ENCODE measurements around the gene HIBADH.
A peak's percentile ranks its signal among the peaks of the same experiment; 100 is the strongest.

HIBADH gene

GRCh38 chr7:27635728-27636127 is 27.0 kb downstream of the HIBADH start:
- DNase-seq (ENCODE audit: low read depth), result no peak

- DNase-seq (ENCODE audit: low read depth), result no peak
Observed at GRCh38 chr7:27634671-27635493, 27.8 kb downstream of the HIBADH start.

DNA sequence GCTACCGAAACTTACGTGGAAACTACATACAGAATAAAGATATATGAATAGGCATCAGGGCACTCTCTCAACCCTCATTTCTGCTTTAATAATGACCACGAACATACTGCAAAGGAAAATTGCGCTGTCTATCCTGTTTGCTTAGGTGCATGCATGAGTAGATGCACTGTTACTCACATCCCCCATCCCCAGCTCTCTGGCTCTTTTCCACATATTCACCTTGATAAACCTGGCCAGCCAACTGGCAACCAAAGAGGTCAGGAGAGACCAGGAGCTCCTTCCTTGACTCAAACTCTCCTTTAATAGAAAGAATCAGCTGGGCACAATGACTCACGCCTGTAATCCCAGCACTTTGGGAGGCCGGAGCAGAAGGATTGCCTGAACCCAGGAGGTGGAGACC is 29.6 kb downstream of the HIBADH start:
- DNase-seq (ENCODE audit: low read depth), result no peak

DNA sequence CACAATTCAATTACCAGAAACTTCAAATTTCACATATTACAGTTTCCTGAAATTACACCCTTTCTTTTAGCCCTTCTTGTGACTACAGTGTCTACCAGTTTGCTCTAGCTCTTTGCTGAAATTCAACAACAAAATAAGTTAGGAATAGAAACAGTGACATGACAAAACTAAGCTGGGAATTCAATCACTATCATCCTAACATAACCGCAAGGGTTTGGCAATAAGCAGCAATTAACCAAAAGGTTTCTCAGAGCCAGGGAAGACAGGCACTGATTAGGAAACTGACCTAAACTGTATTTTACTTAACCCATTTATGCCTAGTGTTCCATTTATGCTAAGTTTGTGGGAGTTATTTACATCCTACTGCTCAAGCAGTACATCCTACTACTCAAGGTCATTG is 31.3 kb downstream of the HIBADH start:
- no peak for DNase-seq (ENCODE audit: low read depth)

DNA sequence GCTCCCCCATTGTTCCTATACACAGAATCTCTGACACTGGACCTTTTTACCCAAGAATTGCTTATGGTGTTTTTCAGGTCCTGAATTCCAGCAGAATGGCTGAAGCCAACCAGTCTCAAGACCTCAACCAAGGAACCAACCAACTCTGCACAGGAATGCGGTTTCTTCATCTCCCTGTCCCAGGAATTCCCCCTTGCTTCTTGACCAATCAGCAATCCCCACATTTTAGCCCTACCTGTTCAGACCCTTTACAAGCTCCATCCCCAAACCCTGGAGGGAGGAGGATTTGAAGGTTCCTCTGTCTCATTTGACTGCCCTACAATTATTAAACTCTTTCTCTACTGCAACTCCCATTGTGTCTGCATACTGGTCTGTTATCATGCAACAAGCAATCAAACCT is 35.5 kb downstream of the HIBADH start:
- DNase-seq (ENCODE audit: low read depth), result no peak

- no peak for DNase-seq (ENCODE audit: low read depth)
Observed at GRCh38 chr7:27619492-27619891, 43.2 kb downstream of the HIBADH start.

DNA sequence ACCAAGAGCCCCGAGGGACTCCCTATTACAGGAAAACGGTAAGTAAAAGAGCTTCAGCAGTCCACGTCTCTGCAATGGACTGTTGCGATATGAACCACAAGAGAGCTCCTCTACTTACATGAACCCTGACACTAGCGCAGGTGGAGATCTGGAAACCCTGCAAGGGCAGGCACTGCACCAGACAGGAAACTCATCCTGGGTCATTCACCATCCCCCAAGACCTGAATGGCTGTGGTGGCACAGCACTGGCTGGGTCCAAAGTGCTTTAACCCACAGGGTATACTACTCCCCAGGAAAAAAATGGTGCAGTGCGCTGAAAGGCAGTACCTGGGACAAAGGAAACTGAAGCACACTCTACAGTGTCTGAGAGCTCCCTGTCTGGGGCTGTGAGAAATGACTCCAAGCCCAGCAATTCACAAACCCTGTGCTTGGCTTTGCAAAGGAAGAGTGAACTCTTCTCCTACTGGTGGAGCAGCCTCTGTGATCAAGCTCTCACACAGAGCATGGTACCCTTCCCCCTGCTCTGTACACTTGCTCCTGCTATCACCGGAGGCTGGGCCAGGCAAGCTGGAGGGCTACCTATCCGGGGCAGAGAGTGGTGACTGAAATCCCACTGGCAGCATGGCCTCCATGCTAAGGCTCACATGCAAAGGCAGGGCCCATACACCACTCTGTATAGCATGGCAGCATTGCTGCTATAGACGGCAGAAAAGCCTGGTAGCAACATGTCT is 44.9 kb downstream of the HIBADH start:
- DNase-seq (ENCODE audit: low read depth), result no peak

DNA sequence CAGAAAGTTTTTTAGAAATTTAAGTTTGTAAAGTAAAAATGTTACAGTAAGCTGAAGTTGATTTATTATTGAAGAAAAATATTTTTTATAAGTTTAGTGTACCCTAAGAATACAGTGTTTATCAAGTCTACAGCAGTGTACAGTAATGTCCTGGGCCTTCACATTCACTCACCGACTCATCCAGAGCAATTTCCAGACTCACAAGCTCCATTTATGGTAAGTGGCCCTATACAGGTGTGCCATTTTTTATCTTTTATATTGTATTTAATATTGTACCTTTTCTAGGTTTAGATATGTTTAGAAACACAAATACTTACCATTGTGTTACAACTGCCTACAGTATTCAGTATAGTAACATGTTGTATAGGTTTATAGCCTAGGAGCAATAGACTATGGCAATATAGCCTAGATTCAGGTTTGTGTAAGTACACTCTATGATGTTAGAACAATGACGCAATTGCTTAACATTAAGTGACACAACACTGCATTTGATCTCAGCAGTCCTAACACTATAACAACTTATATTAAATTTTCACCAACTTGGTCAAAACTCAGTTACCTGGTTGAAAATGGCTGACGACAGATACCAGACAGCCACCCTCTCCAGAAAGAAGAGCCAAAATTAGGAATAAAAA is 45.7 kb downstream of the HIBADH start:
- DNase-seq (ENCODE audit: low read depth), result peak; percentile 30

DNA sequence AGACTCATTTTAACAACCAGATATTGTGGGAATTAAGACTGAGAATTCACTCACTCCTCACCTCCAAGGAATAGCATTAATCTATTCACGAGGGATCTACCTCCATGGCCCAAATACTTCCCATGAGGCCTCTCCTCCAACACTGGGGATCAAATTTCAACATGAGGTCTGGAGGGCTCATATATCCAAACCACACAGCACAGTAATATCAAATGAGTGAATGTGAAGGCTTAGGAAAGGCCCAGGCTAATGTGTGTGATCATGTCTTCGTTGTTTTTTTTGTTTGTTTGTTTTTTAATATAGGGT is 46.5 kb downstream of the HIBADH start:
- no peak for DNase-seq (ENCODE audit: low read depth)

DNA sequence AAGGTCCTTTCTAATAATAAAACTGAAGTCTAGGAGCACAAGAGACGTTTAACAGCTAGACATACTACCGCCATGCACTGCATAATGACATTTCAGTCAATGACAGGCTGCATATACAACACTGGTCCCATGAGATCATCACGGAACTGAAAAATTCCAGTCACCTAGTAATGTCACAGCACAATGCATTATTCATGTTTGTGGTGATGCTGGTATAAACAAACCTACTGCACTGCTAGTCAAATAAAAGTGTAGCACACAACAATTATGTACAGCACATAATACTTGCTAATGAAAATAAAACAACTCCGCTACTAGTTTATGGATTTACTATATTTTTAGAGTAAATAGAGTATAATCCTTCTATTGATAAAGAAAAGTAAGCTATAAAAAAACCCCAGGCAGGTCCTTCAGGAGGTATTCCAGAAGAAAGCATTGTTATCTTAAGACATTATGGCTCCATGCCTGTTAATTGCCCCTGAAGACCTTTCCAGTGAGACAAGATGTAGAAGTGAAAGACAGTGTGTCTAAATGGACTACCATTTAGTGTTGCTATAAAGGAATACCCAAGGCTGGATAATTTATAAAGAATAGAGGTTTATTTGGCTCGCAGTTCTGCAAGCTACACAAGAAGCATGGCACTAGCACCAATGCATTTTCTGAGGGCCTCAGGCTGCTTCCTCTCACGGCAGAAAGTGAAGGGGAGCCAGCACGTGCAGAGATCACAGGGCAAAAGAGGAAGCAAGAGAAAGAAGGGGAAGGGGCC is 47.1 kb downstream of the HIBADH start:
- no peak for DNase-seq (ENCODE audit: low read depth)

GRCh38 chr7:27614095-27614494 is 48.6 kb downstream of the HIBADH start:
- no peak for DNase-seq (ENCODE audit: low read depth)

DNA sequence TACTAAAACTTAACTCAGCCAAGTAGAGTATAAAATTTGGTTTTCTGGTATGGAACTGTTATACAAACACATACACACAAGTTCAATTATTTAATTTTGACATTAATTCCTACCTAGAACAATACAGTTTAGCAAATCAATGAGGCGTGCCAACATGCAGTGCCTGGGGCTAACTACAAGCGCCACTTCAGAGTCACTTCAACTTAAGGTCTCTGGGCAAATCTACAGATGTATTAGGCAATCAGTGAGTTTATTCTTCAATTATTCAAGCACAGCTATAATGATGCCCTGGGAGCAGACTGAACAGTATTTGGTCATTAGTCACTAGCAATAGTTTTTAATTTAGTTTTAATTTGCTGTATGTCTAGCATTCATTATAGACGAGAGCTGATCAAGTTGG is 51.6 kb downstream of the HIBADH start:
- DNase-seq (ENCODE audit: low read depth), result peak; percentile 45

- peak; percentile 48 for DNase-seq (ENCODE audit: low read depth)
Observed at GRCh38 chr7:27608776-27609495, 53.7 kb downstream of the HIBADH start.

DNA sequence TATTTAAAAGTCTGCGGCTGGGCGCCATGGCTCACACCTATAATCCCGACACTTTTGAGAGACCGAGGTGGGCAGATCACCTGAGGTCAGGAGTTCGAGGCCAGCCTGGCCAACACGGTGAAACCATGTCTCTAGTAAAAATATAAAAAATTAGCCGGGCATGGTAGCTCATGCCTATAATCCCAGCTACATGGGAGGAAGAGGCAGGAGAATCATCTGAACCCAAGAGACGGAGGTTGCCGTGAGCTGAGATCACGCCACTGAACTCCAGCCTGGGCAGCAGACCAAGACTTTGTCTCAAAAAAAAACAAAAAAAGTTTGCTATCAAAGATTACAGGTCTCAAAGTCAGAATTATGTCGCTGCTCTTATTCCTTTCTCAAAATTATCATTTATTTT is 55.5 kb downstream of the HIBADH start:
- DNase-seq (ENCODE audit: low read depth), result no peak

DNA sequence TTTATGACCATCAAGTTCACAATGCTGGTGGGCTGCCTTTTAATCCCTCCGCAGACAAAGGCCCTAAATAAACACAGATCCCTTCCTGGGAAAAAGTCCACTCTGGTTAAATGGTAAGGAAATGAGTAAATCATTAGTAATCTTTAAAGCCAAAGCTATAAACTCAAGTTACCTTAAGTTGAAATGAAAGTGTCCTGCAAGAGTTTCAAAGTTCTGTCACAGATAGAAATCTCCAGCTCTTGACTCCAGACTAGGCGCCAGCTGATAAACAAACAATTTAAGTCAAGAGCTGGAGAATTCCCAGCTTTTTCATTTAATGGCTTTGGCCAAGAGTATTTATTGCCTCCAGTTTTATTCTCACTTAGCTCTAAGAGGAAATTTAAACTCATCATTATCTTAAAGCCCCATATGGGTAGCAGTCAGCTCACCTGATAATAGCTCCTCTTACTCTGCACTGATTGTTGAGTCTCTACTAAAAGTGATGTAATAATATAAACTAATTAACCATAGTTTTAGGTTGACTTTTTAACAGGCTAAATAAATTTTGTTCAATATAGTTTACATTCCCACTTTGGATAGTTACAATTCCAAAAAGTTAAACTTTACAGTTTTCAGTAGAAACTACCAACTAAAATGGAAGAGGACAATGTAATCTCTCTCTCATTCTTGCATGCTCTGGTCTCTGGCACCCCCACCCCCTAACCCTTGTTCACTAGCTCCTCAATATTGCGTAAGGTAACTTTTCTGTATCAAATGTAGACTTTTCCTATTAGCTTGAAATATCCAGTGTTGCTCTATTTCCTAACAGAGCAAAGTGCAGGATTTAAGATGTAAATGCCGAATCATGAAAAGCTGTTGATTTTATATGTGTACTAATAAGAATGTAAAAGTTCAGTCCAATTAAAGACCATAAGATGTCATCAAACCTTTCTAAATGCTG is 56.1 kb downstream of the HIBADH start:
- peak; percentile 63 for DNase-seq (ENCODE audit: low read depth)

DNA sequence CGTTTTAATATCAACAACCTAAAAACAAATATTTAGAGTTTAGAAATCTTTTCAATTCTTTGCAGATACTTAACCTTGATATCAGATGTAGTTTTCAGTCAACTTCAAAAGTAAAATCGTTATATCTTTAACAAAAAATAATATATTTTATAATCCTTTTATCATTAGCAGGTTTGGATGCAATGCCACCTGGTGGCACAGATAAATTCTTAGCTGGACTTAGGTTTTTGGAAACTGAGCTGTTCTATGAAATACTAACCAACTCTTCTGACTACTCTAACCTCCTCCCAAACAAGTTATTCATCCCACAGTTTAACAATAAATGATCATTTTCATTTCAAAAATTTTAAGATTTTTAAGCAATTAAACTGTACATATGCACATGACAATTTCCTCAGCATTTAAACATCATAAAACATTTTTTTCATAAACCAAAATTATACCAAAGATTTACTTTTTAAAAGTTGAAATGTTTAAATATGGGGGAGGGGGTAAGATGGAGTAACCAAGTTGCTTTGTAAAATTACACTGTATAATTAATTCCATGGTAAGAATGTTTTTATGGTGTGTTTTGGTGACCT is 56.9 kb downstream of the HIBADH start:
- DNase-seq (ENCODE audit: low read depth), result peak; percentile 54

GRCh38 chr7:27605283-27605682 is 57.4 kb downstream of the HIBADH start:
- no peak for DNase-seq (ENCODE audit: low read depth)

DNA sequence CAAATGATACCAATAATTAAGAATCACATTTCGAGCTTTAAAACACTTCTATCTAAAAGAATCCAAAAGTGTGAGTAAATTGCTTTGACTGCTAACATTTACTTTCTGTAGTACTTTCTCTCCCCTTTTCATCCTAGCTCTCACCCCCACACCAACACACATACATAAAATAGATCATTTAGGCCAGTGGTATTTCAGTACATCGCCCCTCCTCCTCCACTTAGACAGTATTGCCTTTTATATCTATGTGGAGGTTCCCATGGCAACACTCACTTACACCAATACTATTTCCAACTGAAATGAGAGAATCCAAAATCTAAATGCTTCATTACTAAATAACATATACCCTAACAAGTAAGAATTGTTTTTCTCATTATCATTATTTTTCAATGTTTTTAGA is 58.9 kb downstream of the HIBADH start:
- DNase-seq (ENCODE audit: low read depth), result no peak

GRCh38 chr7:27602766-27603165 is 59.9 kb downstream of the HIBADH start:
- DNase-seq (ENCODE audit: low read depth), result no peak

- no peak for DNase-seq (ENCODE audit: low read depth)
Observed at GRCh38 chr7:27601217-27601616, 61.5 kb downstream of the HIBADH start.
